ENCODE measurements around the gene PTH1R.

DNA sequence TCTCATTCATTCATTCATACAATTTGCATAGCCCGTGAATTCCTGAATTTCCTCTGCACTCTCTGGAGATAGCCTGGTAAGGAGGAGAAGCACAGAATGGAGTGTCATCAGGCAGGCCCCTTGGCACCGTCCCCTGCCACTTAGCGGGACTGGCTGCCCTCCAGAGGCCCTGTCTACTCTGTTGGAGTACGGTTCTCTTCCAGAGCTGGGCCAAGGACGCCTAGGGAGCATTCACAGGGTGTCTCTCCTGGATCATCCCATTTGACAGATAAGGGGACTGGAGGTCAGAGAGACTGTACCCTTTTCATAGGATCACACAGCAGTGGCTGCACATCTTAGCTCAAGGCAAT is 48.0 kb downstream of the PTH1R start:
- TF ChIP-seq, protein P1, sequence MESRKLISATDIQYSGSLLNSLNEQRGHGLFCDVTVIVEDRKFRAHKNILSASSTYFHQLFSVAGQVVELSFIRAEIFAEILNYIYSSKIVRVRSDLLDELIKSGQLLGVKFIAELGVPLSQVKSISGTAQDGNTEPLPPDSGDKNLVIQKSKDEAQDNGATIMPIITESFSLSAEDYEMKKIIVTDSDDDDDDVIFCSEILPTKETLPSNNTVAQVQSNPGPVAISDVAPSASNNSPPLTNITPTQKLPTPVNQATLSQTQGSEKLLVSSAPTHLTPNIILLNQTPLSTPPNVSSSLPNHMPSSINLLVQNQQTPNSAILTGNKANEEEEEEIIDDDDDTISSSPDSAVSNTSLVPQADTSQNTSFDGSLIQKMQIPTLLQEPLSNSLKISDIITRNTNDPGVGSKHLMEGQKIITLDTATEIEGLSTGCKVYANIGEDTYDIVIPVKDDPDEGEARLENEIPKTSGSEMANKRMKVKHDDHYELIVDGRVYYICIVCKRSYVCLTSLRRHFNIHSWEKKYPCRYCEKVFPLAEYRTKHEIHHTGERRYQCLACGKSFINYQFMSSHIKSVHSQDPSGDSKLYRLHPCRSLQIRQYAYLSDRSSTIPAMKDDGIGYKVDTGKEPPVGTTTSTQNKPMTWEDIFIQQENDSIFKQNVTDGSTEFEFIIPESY (IDR thresholded peaks at IDR 0.05; ENCODE audit: borderline replicate concordance, low read depth): no peak
- no peak for TF ChIP-seq RFX5 (IDR thresholded peaks at IDR 0.05; ENCODE audit: low read length)
- TF ChIP-seq, protein P2, sequence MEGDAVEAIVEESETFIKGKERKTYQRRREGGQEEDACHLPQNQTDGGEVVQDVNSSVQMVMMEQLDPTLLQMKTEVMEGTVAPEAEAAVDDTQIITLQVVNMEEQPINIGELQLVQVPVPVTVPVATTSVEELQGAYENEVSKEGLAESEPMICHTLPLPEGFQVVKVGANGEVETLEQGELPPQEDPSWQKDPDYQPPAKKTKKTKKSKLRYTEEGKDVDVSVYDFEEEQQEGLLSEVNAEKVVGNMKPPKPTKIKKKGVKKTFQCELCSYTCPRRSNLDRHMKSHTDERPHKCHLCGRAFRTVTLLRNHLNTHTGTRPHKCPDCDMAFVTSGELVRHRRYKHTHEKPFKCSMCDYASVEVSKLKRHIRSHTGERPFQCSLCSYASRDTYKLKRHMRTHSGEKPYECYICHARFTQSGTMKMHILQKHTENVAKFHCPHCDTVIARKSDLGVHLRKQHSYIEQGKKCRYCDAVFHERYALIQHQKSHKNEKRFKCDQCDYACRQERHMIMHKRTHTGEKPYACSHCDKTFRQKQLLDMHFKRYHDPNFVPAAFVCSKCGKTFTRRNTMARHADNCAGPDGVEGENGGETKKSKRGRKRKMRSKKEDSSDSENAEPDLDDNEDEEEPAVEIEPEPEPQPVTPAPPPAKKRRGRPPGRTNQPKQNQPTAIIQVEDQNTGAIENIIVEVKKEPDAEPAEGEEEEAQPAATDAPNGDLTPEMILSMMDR (IDR thresholded peaks at IDR 0.05): no peak
- TF ChIP-seq, protein P3, sequence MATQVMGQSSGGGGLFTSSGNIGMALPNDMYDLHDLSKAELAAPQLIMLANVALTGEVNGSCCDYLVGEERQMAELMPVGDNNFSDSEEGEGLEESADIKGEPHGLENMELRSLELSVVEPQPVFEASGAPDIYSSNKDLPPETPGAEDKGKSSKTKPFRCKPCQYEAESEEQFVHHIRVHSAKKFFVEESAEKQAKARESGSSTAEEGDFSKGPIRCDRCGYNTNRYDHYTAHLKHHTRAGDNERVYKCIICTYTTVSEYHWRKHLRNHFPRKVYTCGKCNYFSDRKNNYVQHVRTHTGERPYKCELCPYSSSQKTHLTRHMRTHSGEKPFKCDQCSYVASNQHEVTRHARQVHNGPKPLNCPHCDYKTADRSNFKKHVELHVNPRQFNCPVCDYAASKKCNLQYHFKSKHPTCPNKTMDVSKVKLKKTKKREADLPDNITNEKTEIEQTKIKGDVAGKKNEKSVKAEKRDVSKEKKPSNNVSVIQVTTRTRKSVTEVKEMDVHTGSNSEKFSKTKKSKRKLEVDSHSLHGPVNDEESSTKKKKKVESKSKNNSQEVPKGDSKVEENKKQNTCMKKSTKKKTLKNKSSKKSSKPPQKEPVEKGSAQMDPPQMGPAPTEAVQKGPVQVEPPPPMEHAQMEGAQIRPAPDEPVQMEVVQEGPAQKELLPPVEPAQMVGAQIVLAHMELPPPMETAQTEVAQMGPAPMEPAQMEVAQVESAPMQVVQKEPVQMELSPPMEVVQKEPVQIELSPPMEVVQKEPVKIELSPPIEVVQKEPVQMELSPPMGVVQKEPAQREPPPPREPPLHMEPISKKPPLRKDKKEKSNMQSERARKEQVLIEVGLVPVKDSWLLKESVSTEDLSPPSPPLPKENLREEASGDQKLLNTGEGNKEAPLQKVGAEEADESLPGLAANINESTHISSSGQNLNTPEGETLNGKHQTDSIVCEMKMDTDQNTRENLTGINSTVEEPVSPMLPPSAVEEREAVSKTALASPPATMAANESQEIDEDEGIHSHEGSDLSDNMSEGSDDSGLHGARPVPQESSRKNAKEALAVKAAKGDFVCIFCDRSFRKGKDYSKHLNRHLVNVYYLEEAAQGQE (IDR thresholded peaks at IDR 0.05; ENCODE audit: low read depth, low read length): no peak
- no peak for TF ChIP-seq SMC3 (IDR thresholded peaks at IDR 0.05; ENCODE audit: low read depth, low read length)
- TF ChIP-seq, protein P4, sequence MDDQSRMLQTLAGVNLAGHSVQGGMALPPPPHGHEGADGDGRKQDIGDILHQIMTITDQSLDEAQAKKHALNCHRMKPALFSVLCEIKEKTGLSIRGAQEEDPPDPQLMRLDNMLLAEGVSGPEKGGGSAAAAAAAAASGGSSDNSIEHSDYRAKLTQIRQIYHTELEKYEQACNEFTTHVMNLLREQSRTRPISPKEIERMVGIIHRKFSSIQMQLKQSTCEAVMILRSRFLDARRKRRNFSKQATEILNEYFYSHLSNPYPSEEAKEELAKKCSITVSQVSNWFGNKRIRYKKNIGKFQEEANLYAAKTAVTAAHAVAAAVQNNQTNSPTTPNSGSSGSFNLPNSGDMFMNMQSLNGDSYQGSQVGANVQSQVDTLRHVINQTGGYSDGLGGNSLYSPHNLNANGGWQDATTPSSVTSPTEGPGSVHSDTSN (IDR thresholded peaks at IDR 0.05): no peak
- TF ChIP-seq EP300 (IDR thresholded peaks at IDR 0.05; ENCODE audit: borderline replicate concordance in 1 of 2, low read depth in 1 of 2, low read length in 1 of 2): no peak
- TF ChIP-seq YY1 (IDR thresholded peaks at IDR 0.05; ENCODE audit: low read depth): no peak
- no peak for TF ChIP-seq EZH2phosphoT487 (IDR thresholded peaks at IDR 0.05; ENCODE audit: borderline replicate concordance, low read depth)
- no peak for TF ChIP-seq TEAD4 (IDR thresholded peaks at IDR 0.05; ENCODE audit: borderline replicate concordance, insufficient read depth)

Data from SK-N-SH (cell line).